HepG2 (cell line): ENCODE data around the gene SRSF10. TPM values are rescaled to one million over a fixed set of nuclear protein-coding genes. Genes with fewer than 3 reads are reported as not detected.

Experiments used
- ARID3A ChIP-seq: IDR thresholded peaks from 2 replicates; pipeline ENCODE4 v1.6.1; 2012; ENCODE audit warnings: low read depth, low read length, improper control_type of control experiment
- ATRX ChIP-seq: sonication (generic); formaldehyde crosslinking; IDR thresholded peaks from 2 replicates; pipeline ENCODE4 v1.4.0; 2020; ENCODE audit warnings: missing genetic modification reagents, borderline replicate concordance
- ELF1 ChIP-seq: sonication (generic); formaldehyde crosslinking; IDR thresholded peaks from 2 replicates; pipeline ENCODE4 v1.4.0; 2020; ENCODE audit warnings: missing genetic modification reagents
- ERF ChIP-seq: IDR thresholded peaks from 2 replicates; pipeline ENCODE4 v1.6.1; 2018; ENCODE audit warnings: missing biosample characterization, missing genetic modification reagents
- FOXC1 ChIP-seq: sonication (generic); formaldehyde crosslinking; IDR thresholded peaks from 2 replicates; pipeline ENCODE4 v1.8.0; 2022; ENCODE audit warnings: mild to moderate bottlenecking, missing genetic modification reagents, borderline replicate concordance
- GATAD2A ChIP-seq: IDR thresholded peaks from 2 replicates; pipeline ENCODE4 v1.6.1; 2016
- GPN1 ChIP-seq: sonication (generic); formaldehyde crosslinking; IDR thresholded peaks from 2 replicates; pipeline ENCODE4 v1.5.1; 2020; ENCODE audit warnings: missing genetic modification reagents, borderline replicate concordance
- HMGXB4 ChIP-seq, 2 experiments: sonication (generic) in 1 of 2; formaldehyde crosslinking in 1 of 2; IDR thresholded peaks; 2 replicates each; pipeline versions ENCODE4 v1.4.0 to v1.6.1; 2018 to 2020; ENCODE audit warnings: missing genetic modification reagents in 2 of 2, borderline replicate concordance in 1 of 2, low read depth in 1 of 2, mild to moderate bottlenecking in 1 of 2, missing biosample characterization in 1 of 2
- HOXA3 ChIP-seq: sonication (generic); formaldehyde crosslinking; IDR thresholded peaks from 2 replicates; pipeline ENCODE4 v1.5.0; 2020; ENCODE audit warnings: missing genetic modification reagents
- IKZF5 ChIP-seq: IDR thresholded peaks from 2 replicates; pipeline ENCODE4 v1.6.1; 2018; ENCODE audit warnings: missing genetic modification reagents, mild to moderate bottlenecking, missing compliant biosample characterization
- KDM3A ChIP-seq: IDR thresholded peaks from 2 replicates; pipeline ENCODE4 v1.6.1; 2018; ENCODE audit warnings: low read depth, missing compliant biosample characterization
- KDM5B ChIP-seq: sonication (generic); formaldehyde crosslinking; IDR thresholded peaks from 2 replicates; pipeline ENCODE4 v1.4.0; 2020; ENCODE audit warnings: missing genetic modification reagents, mild to moderate bottlenecking, borderline replicate concordance
- RAD21 ChIP-seq: fragments of 450-650 bp; formaldehyde crosslinking; IDR thresholded peaks from 2 replicates; pipeline ENCODE4 v1.5.0; 2020; ENCODE audit warnings: mild to moderate bottlenecking
- TBX2 ChIP-seq: sonication (generic); formaldehyde crosslinking; IDR thresholded peaks from 2 replicates; pipeline ENCODE4 v1.5.0; 2020; ENCODE audit warnings: missing genetic modification reagents, mild to moderate bottlenecking, borderline replicate concordance
- ZBTB33 ChIP-seq: sonication (generic); formaldehyde crosslinking; IDR thresholded peaks from 2 replicates; pipeline ENCODE4 v1.4.0; 2020; ENCODE audit warnings: missing genetic modification reagents
- ZNF331 ChIP-seq: sonication (generic); formaldehyde crosslinking; IDR thresholded peaks from 2 replicates; pipeline ENCODE4 v1.4.0; 2020; ENCODE audit warnings: missing genetic modification reagents
- ZNF350 ChIP-seq: sonication (generic); formaldehyde crosslinking; IDR thresholded peaks from 2 replicates; pipeline ENCODE4 v1.4.0; 2020; ENCODE audit warnings: mild to moderate bottlenecking, low read depth, missing genetic modification reagents, borderline replicate concordance
- ZNF619 ChIP-seq: sonication (generic); formaldehyde crosslinking; IDR thresholded peaks from 2 replicates; pipeline ENCODE4 v1.4.0; 2020; ENCODE audit warnings: mild to moderate bottlenecking, missing genetic modification reagents
- ZNF776 ChIP-seq: sonication (generic); formaldehyde crosslinking; IDR thresholded peaks from 2 replicates; pipeline ENCODE4 v1.4.0; 2020; ENCODE audit warnings: mild to moderate bottlenecking, missing genetic modification reagents
- ZNF788 ChIP-seq: sonication (generic); formaldehyde crosslinking; IDR thresholded peaks from 2 replicates; pipeline ENCODE4 v1.5.0; 2020; ENCODE audit warnings: mild to moderate bottlenecking, missing genetic modification reagents, borderline replicate concordance
- ZNF792 ChIP-seq: IDR thresholded peaks from 2 replicates; pipeline ENCODE4 v1.6.1; 2016
- ZNF878 ChIP-seq: sonication (generic); formaldehyde crosslinking; IDR thresholded peaks from 2 replicates; pipeline ENCODE4 v1.8.1; 2023; ENCODE audit warnings: mild to moderate bottlenecking, missing genetic modification reagents, moderate library complexity
- polyA plus RNA-seq, 8 experiments: library from polyadenylated mRNA; depleted of rRNA in 3 of 8; stranded (reverse) in 7 of 8; unstranded in 1 of 8; fragments of >200 nt; fragmentation: Illumina TruSeq in 4 of 8; extraction: Trizol in 4 of 8; gene quantifications; 2 replicates each; pipeline versions ENCODE4 v1.2.1 to v1.2.3, GENCODE V29; 2011 to 2016; ENCODE audit warnings: low read depth in 4 of 8, missing spikeins in 1 of 8, mixed read lengths in 1 of 8; ENCODE audit not compliant: insufficient read depth in 1 of 8
- total RNA-seq, 5 experiments: library from RNA; depleted of rRNA; stranded (reverse); fragments of >200 nt; fragmentation: Illumina TruSeq; extraction: Trizol; gene quantifications; 2 replicates each; pipeline ENCODE4 v1.2.3, GENCODE V29; 2016; ENCODE audit warnings: low read depth in 1 of 5

The SRSF10 gene
- total and polyA plus RNA-seq, 2 of the 13 experiments (the other 11 are each of a cell fraction or from before 2014, with no cell fraction given): 126 to 186 TPM

DNA sequence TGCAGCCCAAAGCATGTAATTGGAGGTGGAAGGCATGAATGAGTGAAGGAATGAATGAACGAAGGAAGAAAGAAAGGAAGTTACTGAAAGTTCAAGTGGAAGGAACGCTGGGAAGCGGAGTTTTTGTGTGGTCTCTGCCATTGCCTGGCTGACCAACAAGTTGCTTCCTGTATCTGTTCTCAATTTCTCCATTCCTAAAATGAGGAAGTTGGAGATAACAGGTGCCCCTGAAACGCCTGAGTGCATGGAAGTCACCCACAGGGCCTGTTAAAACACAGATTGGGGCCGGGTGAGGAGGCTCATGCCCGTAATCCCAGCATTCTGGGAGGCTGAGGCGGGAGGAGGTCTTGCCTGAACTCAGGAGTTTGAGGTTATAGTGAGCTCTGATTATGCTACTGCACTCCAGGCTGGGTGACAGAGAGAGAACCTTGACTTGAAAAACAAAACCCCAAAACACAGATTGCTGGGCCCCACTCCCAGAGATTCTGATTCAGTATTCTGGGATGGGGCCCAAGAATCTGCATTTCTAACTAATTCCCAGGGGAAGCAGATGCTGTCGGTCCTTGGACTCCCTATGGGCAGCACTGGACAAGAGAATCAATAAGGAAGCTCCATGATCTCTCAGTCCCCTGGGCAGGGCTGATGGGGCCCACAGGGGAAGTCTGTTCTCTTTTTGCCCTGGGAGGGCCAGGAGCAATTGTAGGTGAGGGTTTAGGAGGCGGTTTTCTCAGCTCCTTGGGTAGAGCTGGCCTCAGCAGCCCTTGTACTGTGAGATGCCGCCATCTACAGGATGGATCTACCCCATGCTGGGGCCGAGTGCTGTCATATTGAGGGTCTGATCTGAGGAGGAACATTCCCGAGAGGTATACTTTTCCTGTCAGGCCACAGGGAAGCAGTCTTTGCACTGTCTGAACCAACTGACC, 63.7 kb downstream of the SRSF10 start (continued):
- TF ChIP-seq ARID3A (0 out of 2 replicates have a peak, but pooled peaks have one; percentile 18), ZNF792 (peak; percentile 42; the same call in 1 of the 2 replicates), ATRX (CRISPR knock-in tag) (no peak), FOXC1 (peak; percentile 56; the same call in 1 of the 2 replicates), IKZF5 (CRISPR knock-in tag) (peak; percentile 48; the same call in 1 of the 2 replicates), ZNF788 (CRISPR knock-in tag) (peak; percentile 41; the same call in 1 of the 2 replicates), ZNF878 (no peak), GATAD2A (CRISPR knock-in tag) (0 out of 2 replicates have a peak, but pooled peaks have one; percentile 50), KDM5B (CRISPR knock-in tag) (0 out of 2 replicates have a peak, but pooled peaks have one; percentile 29), TBX2 (CRISPR knock-in tag) (peak; percentile 22; the same call in 1 of the 2 replicates), ZNF776 (CRISPR knock-in tag) (no peak), ZNF619 (CRISPR knock-in tag) (0 out of 2 replicates have a peak, but pooled peaks have one; percentile 36), HOXA3 (peak; percentile 17; the same call in 1 of the 2 replicates), HMGXB4 (CRISPR knock-in tag; IDR thresholded peaks at IDR 0.05; ENCODE audit: borderline replicate concordance in 1 of 2, low read depth in 1 of 2) (peak in 1 of 2 experiments; percentile 50; a peak in 1 of 4 replicates), ZBTB33 (0 out of 2 replicates have a peak, but pooled peaks have one; percentile 11), ZNF350 (CRISPR knock-in tag) (peak; percentile 20; the same call in 1 of the 2 replicates), ZNF331 (CRISPR knock-in tag) (peak; percentile 49; the same call in 1 of the 2 replicates), GPN1 (no peak), ELF1 (CRISPR knock-in tag) (0 out of 2 replicates have a peak, but pooled peaks have one; percentile 32), RAD21 (CRISPR knock-in tag) (peak; percentile 84), KDM3A (peak; percentile 55; the same call in 1 of the 2 replicates), ERF (peak; percentile 21; the same call in 1 of the 2 replicates)
